Stimulated activated naive CD8-positive, alpha-beta T cell treated with anti-CD3 and anti-CD28 coated beads, Interleukin-15, Interleukin-2, amounts not matched to agents 100 ng/mL and 50 ng/mL, for 24 hours (primary cell): ENCODE measurements around the gene ADAMTS12.

Experiments
- H3K27ac Mint-ChIP-seq: one replicate; pipeline ENCODE4 v1.8.0; 2021; ENCODE audit warnings: mild to moderate bottlenecking, mixed read lengths
- H3K27me3 Mint-ChIP-seq: one replicate; pipeline ENCODE4 v1.8.0; 2021; ENCODE audit warnings: mixed read lengths
- H3K36me3 Mint-ChIP-seq: one replicate; pipeline ENCODE4 v1.8.0; 2021; ENCODE audit warnings: low read depth, mixed read lengths
- H3K4me1 Mint-ChIP-seq: one replicate; pipeline ENCODE4 v1.8.0; 2021; ENCODE audit warnings: low read depth, mixed read lengths
- H3K4me3 Mint-ChIP-seq: one replicate; pipeline ENCODE4 v1.8.0; 2021; ENCODE audit warnings: mild to moderate bottlenecking, mixed read lengths
- H3K9me3 Mint-ChIP-seq: one replicate; pipeline ENCODE4 v1.8.0; 2021; ENCODE audit warnings: mixed read lengths

The ADAMTS12 gene

GRCh38 chr5:33785571-33785970, 106.2 kb downstream of the ADAMTS12 start:
- Mint-ChIP-seq H3K4me1 (no peaks in the 10 kb centered on the region), H3K27ac (no peak overlapping the region), H3K36me3 (no peaks in the 10 kb centered on the region), H3K27me3 (no peaks in the 10 kb centered on the region), H3K9me3 (no peaks in the 10 kb centered on the region), H3K4me3 (no peak overlapping the region)

- Mint-ChIP-seq H3K36me3 (no peaks in the 10 kb centered on the region), H3K9me3 (peaks cover 4% of the 10 kb centered on the region), H3K4me1 (no peaks in the 10 kb centered on the region), H3K4me3 (no peak overlapping the region), H3K27me3 (no peaks in the 10 kb centered on the region), H3K27ac (no peak overlapping the region)
Observed at GRCh38 chr5:33781286-33781685, 110.5 kb downstream of the ADAMTS12 start.

- H3K9me3 Mint-ChIP-seq = peaks cover 4% of the 10 kb centered on the region
- no peak overlapping the region for H3K27ac Mint-ChIP-seq
- H3K27me3 Mint-ChIP-seq = no peaks in the 10 kb centered on the region
- no peaks in the 10 kb centered on the region for H3K4me1 Mint-ChIP-seq
- no peaks in the 10 kb centered on the region for H3K36me3 Mint-ChIP-seq
- no peak overlapping the region for H3K4me3 Mint-ChIP-seq
Observed at GRCh38 chr5:33776151-33776660, 115.6 kb downstream of the ADAMTS12 start.

- Mint-ChIP-seq H3K36me3 (no peaks in the 10 kb centered on the region), H3K4me1 (no peaks in the 10 kb centered on the region), H3K27ac (no peak overlapping the region), H3K27me3 (peaks cover 3% of the 10 kb centered on the region), H3K9me3 (peaks cover 4% of the 10 kb centered on the region), H3K4me3 (no peak overlapping the region)
Observed at GRCh38 chr5:33774341-33774740, 117.4 kb downstream of the ADAMTS12 start.

GRCh38 chr5:33772380-33772897, 119.4 kb downstream of the ADAMTS12 start:
- no peaks in the 10 kb centered on the region for H3K4me1 Mint-ChIP-seq
- H3K27me3 Mint-ChIP-seq = peaks cover 3% of the 10 kb centered on the region
- no peaks in the 10 kb centered on the region for H3K9me3 Mint-ChIP-seq
- no peak overlapping the region for H3K27ac Mint-ChIP-seq
- H3K36me3 Mint-ChIP-seq = no peaks in the 10 kb centered on the region
- no peak overlapping the region for H3K4me3 Mint-ChIP-seq

- Mint-ChIP-seq H3K36me3 (no peaks in the 10 kb centered on the region), H3K27me3 (peaks cover 3% of the 10 kb centered on the region), H3K9me3 (no peaks in the 10 kb centered on the region), H3K27ac (no peak overlapping the region), H3K4me1 (no peaks in the 10 kb centered on the region), H3K4me3 (no peak overlapping the region)
Observed at GRCh38 chr5:33769968-33770367, 121.8 kb downstream of the ADAMTS12 start.

GRCh38 chr5:33769196-33769595, 122.6 kb downstream of the ADAMTS12 start:
- no peaks in the 10 kb centered on the region for H3K9me3 Mint-ChIP-seq
- H3K36me3 Mint-ChIP-seq = no peaks in the 10 kb centered on the region
- no peaks in the 10 kb centered on the region for H3K4me1 Mint-ChIP-seq
- no peak overlapping the region for H3K4me3 Mint-ChIP-seq
- H3K27ac Mint-ChIP-seq = no peak overlapping the region
- peaks cover 3% of the 10 kb centered on the region for H3K27me3 Mint-ChIP-seq

- Mint-ChIP-seq H3K4me1 (no peaks in the 10 kb centered on the region), H3K27ac (no peak overlapping the region), H3K9me3 (no peaks in the 10 kb centered on the region)
Observed at GRCh38 chr5:33766023-33766422, 125.8 kb downstream of the ADAMTS12 start.

GRCh38 chr5:33764786-33765185, 127.0 kb downstream of the ADAMTS12 start:
- Mint-ChIP-seq H3K27me3 (no peaks in the 10 kb centered on the region), H3K27ac (no peak overlapping the region), H3K4me1 (no peaks in the 10 kb centered on the region), H3K36me3 (no peaks in the 10 kb centered on the region), H3K9me3 (no peaks in the 10 kb centered on the region), H3K4me3 (no peak overlapping the region)

More at GRCh38 chr5:33766023-33766422, 125.8 kb downstream of the ADAMTS12 start:
- H3K4me3 Mint-ChIP-seq = no peak overlapping the region
- peaks cover 3% of the 10 kb centered on the region for H3K27me3 Mint-ChIP-seq
- H3K36me3 Mint-ChIP-seq = no peaks in the 10 kb centered on the region

GRCh38 chr5:33763435-33763834, 128.4 kb downstream of the ADAMTS12 start:
- H3K27me3 Mint-ChIP-seq = no peaks in the 10 kb centered on the region
- no peak overlapping the region for H3K27ac Mint-ChIP-seq
- no peaks in the 10 kb centered on the region for H3K9me3 Mint-ChIP-seq
- no peaks in the 10 kb centered on the region for H3K36me3 Mint-ChIP-seq
- H3K4me1 Mint-ChIP-seq = no peaks in the 10 kb centered on the region
- H3K4me3 Mint-ChIP-seq = no peak overlapping the region

- no peak overlapping the region for H3K27ac Mint-ChIP-seq
- no peaks in the 10 kb centered on the region for H3K4me1 Mint-ChIP-seq
- no peaks in the 10 kb centered on the region for H3K36me3 Mint-ChIP-seq
- no peaks in the 10 kb centered on the region for H3K27me3 Mint-ChIP-seq
- no peak overlapping the region for H3K4me3 Mint-ChIP-seq
- H3K9me3 Mint-ChIP-seq = no peaks in the 10 kb centered on the region
Observed at GRCh38 chr5:33762859-33763258, 128.9 kb downstream of the ADAMTS12 start.

GRCh38 chr5:33761139-33761538, 130.7 kb downstream of the ADAMTS12 start:
- H3K27me3 Mint-ChIP-seq = no peaks in the 10 kb centered on the region
- H3K9me3 Mint-ChIP-seq = no peaks in the 10 kb centered on the region
- H3K4me3 Mint-ChIP-seq = no peak overlapping the region
- H3K36me3 Mint-ChIP-seq = no peaks in the 10 kb centered on the region
- H3K4me1 Mint-ChIP-seq = no peaks in the 10 kb centered on the region
- H3K27ac Mint-ChIP-seq = no peak overlapping the region

- Mint-ChIP-seq H3K4me1 (no peaks in the 10 kb centered on the region), H3K27ac (no peak overlapping the region), H3K9me3 (no peaks in the 10 kb centered on the region), H3K27me3 (no peaks in the 10 kb centered on the region), H3K36me3 (no peaks in the 10 kb centered on the region), H3K4me3 (no peak overlapping the region)
Observed at GRCh38 chr5:33758737-33759136, 133.1 kb downstream of the ADAMTS12 start.

GRCh38 chr5:33756491-33756890, 135.3 kb downstream of the ADAMTS12 start:
- no peaks in the 10 kb centered on the region for H3K36me3 Mint-ChIP-seq

GRCh38 chr5:33755231-33755630, 136.6 kb downstream of the ADAMTS12 start:
- Mint-ChIP-seq H3K4me1 (no peaks in the 10 kb centered on the region), H3K27ac (no peak overlapping the region), H3K36me3 (no peaks in the 10 kb centered on the region), H3K27me3 (no peaks in the 10 kb centered on the region), H3K9me3 (no peaks in the 10 kb centered on the region), H3K4me3 (no peak overlapping the region)

More at GRCh38 chr5:33756491-33756890, 135.3 kb downstream of the ADAMTS12 start:
- H3K27me3 Mint-ChIP-seq = no peaks in the 10 kb centered on the region
- no peak overlapping the region for H3K27ac Mint-ChIP-seq
- H3K4me1 Mint-ChIP-seq = no peaks in the 10 kb centered on the region
- no peaks in the 10 kb centered on the region for H3K9me3 Mint-ChIP-seq
- no peak overlapping the region for H3K4me3 Mint-ChIP-seq

GRCh38 chr5:33753704-33754103, 138.1 kb downstream of the ADAMTS12 start:
- Mint-ChIP-seq H3K9me3 (no peaks in the 10 kb centered on the region), H3K4me1 (no peaks in the 10 kb centered on the region), H3K27me3 (no peaks in the 10 kb centered on the region), H3K27ac (no peak overlapping the region), H3K4me3 (no peak overlapping the region), H3K36me3 (no peaks in the 10 kb centered on the region)
